ENCODE results near the gene NTM.

NTM gene

GRCh38 chr11:132263241-132263640, 892.8 kb downstream of the NTM start:
- DNase-seq (ENCODE audit: low read depth), result no peak

- no peak for DNase-seq (ENCODE audit: low read depth)
These were observed 893.5 kb downstream of the NTM start for GRCh38 chr11:132263875-132264274.

GRCh38 chr11:132264616-132265015, 894.2 kb downstream of the NTM start:
- DNase-seq (ENCODE audit: low read depth), result no peak

- DNase-seq (ENCODE audit: low read depth), result no peak
These were observed 908.6 kb downstream of the NTM start for GRCh38 chr11:132278801-132279574.

GRCh38 chr11:132284048-132284447, 913.6 kb downstream of the NTM start:
- DNase-seq (ENCODE audit: low read depth), result no peak

GRCh38 chr11:132284611-132285010, 914.2 kb downstream of the NTM start:
- DNase-seq (ENCODE audit: low read depth), result no peak

GRCh38 chr11:132285631-132286030, 915.2 kb downstream of the NTM start:
- DNase-seq (ENCODE audit: low read depth), result no peak

- DNase-seq (ENCODE audit: low read depth), result no peak
These were observed 915.7 kb downstream of the NTM start for GRCh38 chr11:132286106-132286505.

- no peak for DNase-seq (ENCODE audit: low read depth)
These were observed 917.6 kb downstream of the NTM start for GRCh38 chr11:132288036-132288435.

- no peak for DNase-seq (ENCODE audit: low read depth)
These were observed 919.3 kb downstream of the NTM start for GRCh38 chr11:132289590-132290256.

- no peak for DNase-seq (ENCODE audit: low read depth)
These were observed 923.2 kb downstream of the NTM start for GRCh38 chr11:132293586-132293985.

- DNase-seq (ENCODE audit: low read depth), result no peak
These were observed 926.7 kb downstream of the NTM start for GRCh38 chr11:132296946-132297610.

GRCh38 chr11:132298357-132298756, 927.9 kb downstream of the NTM start:
- DNase-seq (ENCODE audit: low read depth), result no peak

GRCh38 chr11:132300283-132300682, 929.9 kb downstream of the NTM start:
- no peak for DNase-seq (ENCODE audit: low read depth)

- no peak for DNase-seq (ENCODE audit: low read depth)
These were observed 931.0 kb downstream of the NTM start for GRCh38 chr11:132301465-132301864.

- DNase-seq (ENCODE audit: low read depth), result no peak
These were observed 931.5 kb downstream of the NTM start for GRCh38 chr11:132301900-132302299.

- DNase-seq (ENCODE audit: low read depth), result no peak
These were observed 937.0 kb downstream of the NTM start for GRCh38 chr11:132307309-132308020.

- no peak for DNase-seq (ENCODE audit: low read depth)
These were observed 940.3 kb downstream of the NTM start for GRCh38 chr11:132310390-132311375.

GRCh38 chr11:132311703-132312102, 941.3 kb downstream of the NTM start:
- no peak for DNase-seq (ENCODE audit: low read depth)

- no peak for DNase-seq (ENCODE audit: low read depth)
These were observed 941.7 kb downstream of the NTM start for GRCh38 chr11:132312161-132312560.

- DNase-seq (ENCODE audit: low read depth), result no peak
These were observed 942.3 kb downstream of the NTM start for GRCh38 chr11:132312701-132313111.
